Measurements from ENCODE around the gene NDUFB11. TPM values are rescaled to one million over a fixed set of nuclear protein-coding genes. Genes with fewer than 3 reads are reported as not detected.
"Not testable (repeated sequence)": the region's sequence is repeated elsewhere in the genome, so short reads cannot be mapped to it uniquely, and the experiment has no call there.

NDUFB11 gene
- total and polyA plus RNA-seq, 2 donors (not counting 3 experiments of a cell fraction or from before 2014, with no cell fraction given) = 65.2 to 88.0 TPM

GRCh38 chrX:47112316-47112954, 32.1 kb downstream of the NDUFB11 start:
- Histone ChIP-seq H3K36me3 (ENCODE audit: control insufficient read depth in 2 of 2, extremely low read depth in 1 of 2, insufficient read depth in 2 of 2, low read length in 2 of 2) (no peaks in the 10 kb centered on the region), H3K9me3 (replicated peaks; ENCODE audit: control insufficient read depth, insufficient read depth, low read length) (no peaks in the 10 kb centered on the region), H3K79me2 (ENCODE audit: control insufficient read depth, insufficient read depth, low read length) (no peaks in the 10 kb centered on the region), H2AFZ (ENCODE audit: low read depth, low read length) (no peak overlapping the region), H3K27ac (ENCODE audit: insufficient read depth, low read depth, low read length) (no peak overlapping the region), H3K9ac (replicated peaks; ENCODE audit: extremely low read depth, insufficient read depth, low read length) (no peak overlapping the region), H3K27me3 (ENCODE audit: control insufficient read depth in 2 of 2, insufficient read depth in 2 of 2, low read length in 2 of 2) (no peaks in the 10 kb centered on the region), H3K4me3 (replicated peaks in 1 of 3; ENCODE audit: insufficient read depth in 1 of 3, low read depth in 1 of 3, low read length in 3 of 3) (no peak overlapping the region), H3K4me1 (ENCODE audit: control insufficient read depth, extremely low read depth, insufficient read depth, low read length) (no peaks in the 10 kb centered on the region), H3K9me1 (replicated peaks; ENCODE audit: control insufficient read depth, extremely low read depth, insufficient read depth, low read length) (no peaks in the 10 kb centered on the region), H3K4me2 (ENCODE audit: insufficient read depth, low read length) (no peak overlapping the region), H4K20me1 (replicated peaks; ENCODE audit: control insufficient read depth, extremely low read depth, insufficient read depth, low read length) (no peaks in the 10 kb centered on the region)
- POLR2A ChIA-PET = no interaction called here
- dilution Hi-C loops (cut with MboI; ENCODE audit: extremely low pct_ligation_motif_present, low sequenced_read_pairs) = no loop called here
- BruUV-seq (replicated peaks) = no TSS peak
- DNase-seq (ENCODE audit: low read depth, low spot score) (no peak), FAIRE-seq (no peak)
- intact Hi-C loops (cut with micrococcal nuclease) = no loop called here
- CTCF ChIA-PET = no interaction called here
- no peak for TF ChIP-seq POLR2AphosphoS5 (IDR thresholded peaks at IDR 0.05; ENCODE audit: insufficient read depth, low read depth, low read length)

GRCh38 chrX:47110936-47111615, 33.4 kb downstream of the NDUFB11 start:
- H3K4me2 ChIP-seq (ENCODE audit: insufficient read depth, low read length); H3K4me3 ChIP-seq (replicated peaks in 1 of 3; ENCODE audit: insufficient read depth in 1 of 3, low read depth in 1 of 3, low read length in 3 of 3); CTCF ChIA-PET; DNase-seq (ENCODE audit: low read depth, low spot score); intact Hi-C loops (cut with micrococcal nuclease); H3K4me1 ChIP-seq (ENCODE audit: control insufficient read depth, extremely low read depth, insufficient read depth, low read length); FAIRE-seq; H3K9me3 ChIP-seq (replicated peaks; ENCODE audit: control insufficient read depth, insufficient read depth, low read length); BruUV-seq (replicated peaks); POLR2A ChIA-PET; H4K20me1 ChIP-seq (replicated peaks; ENCODE audit: control insufficient read depth, extremely low read depth, insufficient read depth, low read length); H2AFZ ChIP-seq (ENCODE audit: low read depth, low read length); H3K27ac ChIP-seq (ENCODE audit: insufficient read depth, low read depth, low read length); dilution Hi-C loops (cut with MboI; ENCODE audit: extremely low pct_ligation_motif_present, low sequenced_read_pairs); H3K36me3 ChIP-seq (ENCODE audit: control insufficient read depth in 2 of 2, extremely low read depth in 1 of 2, insufficient read depth in 2 of 2, low read length in 2 of 2); H3K9ac ChIP-seq (replicated peaks; ENCODE audit: extremely low read depth, insufficient read depth, low read length); H3K9me1 ChIP-seq (replicated peaks; ENCODE audit: control insufficient read depth, extremely low read depth, insufficient read depth, low read length); H3K27me3 ChIP-seq (ENCODE audit: control insufficient read depth in 2 of 2, insufficient read depth in 2 of 2, low read length in 2 of 2); H3K79me2 ChIP-seq (ENCODE audit: control insufficient read depth, insufficient read depth, low read length): not testable (repeated sequence)
